Heart left ventricle (tissue), 16 donors: ENCODE data around the gene ACO1. TPM values are rescaled to one million over a fixed set of nuclear protein-coding genes. Genes with fewer than 3 reads are reported as not detected.

Experiments used
- ATAC-seq, 4 donors: fragments of 200-7000 bp; cut with Tn5 transposase; one replicate each; pipeline ENCODE4 v1.9.1; 2020 to 2022; ENCODE audit warnings: moderate library complexity in 4 of 4, mild to moderate bottlenecking in 3 of 4, moderate number of reproducible peaks in 1 of 4
- DNase-seq, 5 donors: peaks; one replicate each; pipeline ENCODE4 v3.0.0-alpha.2; 2020
- H3K27ac ChIP-seq, 12 donors: fragments of 200-600 bp; sonication (generic) in 4 of 12; one replicate each; pipeline versions ENCODE4 v1.5.0 to v1.8.0; 2016 to 2022; ENCODE audit warnings: mild to moderate bottlenecking in 2 of 12
- H3K27me3 ChIP-seq, 9 donors: fragments of 200-600 bp; sonication (generic) in 2 of 9; one replicate each; pipeline versions ENCODE4 v1.5.1 to v1.8.0; 2016 to 2022; ENCODE audit warnings: mild to moderate bottlenecking in 3 of 9
- H3K36me3 ChIP-seq, 9 donors: fragments of 200-600 bp; sonication (generic) in 2 of 9; one replicate each; pipeline versions ENCODE4 v1.5.0 to v1.8.0; 2018 to 2022; ENCODE audit warnings: mild to moderate bottlenecking in 2 of 9
- H3K4me1 ChIP-seq, 12 donors: fragments of 200-600 bp; sonication (generic) in 4 of 12; one replicate each; pipeline versions ENCODE4 v1.5.0 to v1.8.0; 2016 to 2022; ENCODE audit warnings: mild to moderate bottlenecking in 3 of 12
- H3K4me3 ChIP-seq, 12 donors: fragments of 200-600 bp; sonication (generic) in 4 of 12; one replicate each; pipeline versions ENCODE4 v1.5.0 to v1.8.0; 2017 to 2022; ENCODE audit warnings: mild to moderate bottlenecking in 9 of 12, moderate library complexity in 4 of 12
- H3K9me3 ChIP-seq, 12 donors: fragments of 200-600 bp; sonication (generic) in 4 of 12; one replicate each; pipeline versions ENCODE4 v1.5.0 to v1.8.0; 2016 to 2022; ENCODE audit warnings: mild to moderate bottlenecking in 1 of 12
- POLR2A ChIP-seq, 2 donors: fragments of 450-650 bp; IDR thresholded peaks; one replicate each; pipeline ENCODE4 v1.6.1; 2017; ENCODE audit warnings: antibody characterized with exemption in 2 of 2, mild to moderate bottlenecking in 2 of 2, moderate library complexity in 2 of 2
- WGBS, 4 donors: extraction: QIAGEN DNeasy Blood & Tissue Kit in 2 of 4; methylation state at CpG; one replicate each; pipeline versions ENCODE4 v1.1.5 to v1.1.7; 2013 to 2018; 5-methylcytosine and 5-hydroxymethylcytosine counted together
- intact Hi-C, 10 donors: fragments of 100-400 bp; cut with DNase I; formaldehyde crosslinking; loops; one replicate each; pipeline versions ENCODE4 v1.11.1 to v1.14.2; 2022
- long read RNA-seq, 3 donors: library from polyadenylated mRNA; unstranded; transcript quantifications; one replicate each; pipeline ENCODE4 v2.0.0, GENCODE V29; 2020 to 2021
- polyA plus RNA-seq, 2 donors: library from polyadenylated mRNA; stranded (reverse); fragments of 200-250 nt; gene quantifications; one replicate each; pipeline ENCODE4 v1.2.3, GENCODE V29; 2013
- total RNA-seq, 9 donors: library from RNA; depleted of rRNA in 2 of 9; stranded (reverse); fragments of >200 nt in 2 of 9; fragmentation: NEBNext Ultra II Directional in 3 of 9; extraction: Animal tissue kit (Norgen Biotek cat#: 25700) in 3 of 9; gene quantifications; one replicate each; pipeline versions ENCODE4 v1.1.0 to v1.2.4, GENCODE V29; 2016 to 2023
- TF ChIP-seq, protein P1 (sequence below), 12 donors: fragments of 200-600 bp; sonication (generic) in 4 of 12; IDR thresholded peaks; one replicate each; pipeline versions ENCODE4 v1.5.0 to v1.8.0; 2018 to 2022; ENCODE audit warnings: antibody characterized with exemption in 12 of 12, mild to moderate bottlenecking in 5 of 12
- donor health status: ischemic (EF 13 %, LVEDD 7.1; RV severe dilation, severe dysfunction).
- donor health status: healthy with polysubstance abuse.
- donor health status: DM: no; HTN: yes; CAD: no.
- donor health status: DM: no; HTN: no; CAD: no.
- donor health status: ischemic (EF 25% LVEDD 6.9; RV normal size, moderate dysfunction).
- donor health status: ischemic (EF 25% LVEDD 5.7; RV mildly dilated, moderate dysfunction).
- donor health status: healthy.
- donor health status: DM: yes; HTN: yes; CAD: no.
- donor health status: ischemic (EF 35%, LVEDD 5.7; RV mildly dilated, moderate dysfunction).
- donor health status: nonischemic (EF 11% LVEDD 7.7; RV severe dilation, severe dysfunction).
- donor health status: DM: yes; HTN: yes; CAD: no.
- donor health status: PGD.
- donor health status: ischemic (EF 29% LVEDD 5.4; RV normal size, mild dysfunction).
- donor health status: nonischemic (EF 23%, LVEDD 6.1; RV moderate dilation, normal function).

Gene ACO1
- total RNA-seq (10 to 100 TPM; 44.5 to 68.3 (median 63.3) TPM), polyA plus RNA-seq (10 to 100 TPM; 17.6 to 36.3 TPM)
- long read RNA-seq, donor 1, full-length matches to known transcripts: 143 of 172 reads
- long read RNA-seq, donor 1, partial matches to known transcripts: 21 of 172 reads
- long read RNA-seq, donor 1, other reads (novel, unspliced or antisense): 8 of 172 reads
- long read RNA-seq, donor 2, full-length matches to known transcripts: 441 of 507 reads
- long read RNA-seq, donor 2, partial matches to known transcripts: 45 of 507 reads
- long read RNA-seq, donor 2, other reads (novel, unspliced or antisense): 21 of 507 reads
- long read RNA-seq, donor 3, full-length matches to known transcripts: 136 of 157 reads
- long read RNA-seq, donor 3, partial matches to known transcripts: 16 of 157 reads
- long read RNA-seq, donor 3, other reads (novel, unspliced or antisense): 5 of 157 reads

DNA sequence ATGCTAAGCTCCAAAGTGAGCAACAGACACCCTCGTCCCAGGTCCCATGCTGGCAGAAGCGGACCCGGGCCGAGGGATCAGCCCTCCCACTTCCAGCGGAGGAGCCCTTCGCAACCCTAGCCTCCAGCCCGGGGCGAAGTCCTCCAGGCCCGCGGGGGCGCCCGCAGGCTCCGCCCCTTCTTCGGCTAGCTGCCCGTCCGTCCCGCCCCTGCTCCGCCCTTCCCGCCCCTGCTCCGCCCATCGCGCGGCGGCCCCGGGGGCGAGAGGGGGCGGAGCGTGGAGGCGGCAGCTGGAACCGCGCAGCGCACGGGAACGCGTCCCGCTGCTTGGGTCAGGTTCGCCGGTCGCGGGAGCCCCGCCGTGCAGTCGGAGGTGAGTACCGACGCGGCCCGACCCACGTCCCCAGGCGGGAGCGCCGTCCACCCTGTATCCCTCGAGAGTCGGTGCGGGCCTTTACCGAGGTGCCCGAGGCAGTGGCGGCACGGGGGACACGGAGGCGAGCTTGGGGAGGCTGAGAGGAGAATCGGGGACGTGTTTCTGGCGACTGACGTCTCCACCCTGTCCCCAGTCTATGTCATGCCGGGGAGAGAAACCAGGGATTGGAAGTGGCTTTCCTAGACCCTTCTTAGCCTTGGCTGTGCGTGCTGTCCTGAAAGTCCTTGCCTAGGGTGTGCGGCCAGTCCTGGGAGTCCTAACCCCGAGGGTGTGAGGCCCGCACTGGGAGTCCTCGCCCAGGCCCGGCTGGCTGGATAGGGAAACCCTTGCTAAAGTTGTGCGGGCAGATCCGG lies at the start of gene ACO1:
Gene ACO1 (plus strand): TSS at position 280 of the 788 bp plus-strand sequence. CDS start 20,864 bp downstream, outside the sequence.
- peak; percentile 92 to 95 (median 94) for DNase-seq
- 0 to 2% (median 1%) methylated on average over 15 to 73 of the region's 73 CpGs for WGBS, 4 donors
- no peaks in the 10 kb centered on the region for H3K27me3 ChIP-seq
- H3K36me3 ChIP-seq: peaks cover 0 to 5% (median 0%) of the 10 kb centered on the region in 9 donors
- TF ChIP-seq, protein P1, sequence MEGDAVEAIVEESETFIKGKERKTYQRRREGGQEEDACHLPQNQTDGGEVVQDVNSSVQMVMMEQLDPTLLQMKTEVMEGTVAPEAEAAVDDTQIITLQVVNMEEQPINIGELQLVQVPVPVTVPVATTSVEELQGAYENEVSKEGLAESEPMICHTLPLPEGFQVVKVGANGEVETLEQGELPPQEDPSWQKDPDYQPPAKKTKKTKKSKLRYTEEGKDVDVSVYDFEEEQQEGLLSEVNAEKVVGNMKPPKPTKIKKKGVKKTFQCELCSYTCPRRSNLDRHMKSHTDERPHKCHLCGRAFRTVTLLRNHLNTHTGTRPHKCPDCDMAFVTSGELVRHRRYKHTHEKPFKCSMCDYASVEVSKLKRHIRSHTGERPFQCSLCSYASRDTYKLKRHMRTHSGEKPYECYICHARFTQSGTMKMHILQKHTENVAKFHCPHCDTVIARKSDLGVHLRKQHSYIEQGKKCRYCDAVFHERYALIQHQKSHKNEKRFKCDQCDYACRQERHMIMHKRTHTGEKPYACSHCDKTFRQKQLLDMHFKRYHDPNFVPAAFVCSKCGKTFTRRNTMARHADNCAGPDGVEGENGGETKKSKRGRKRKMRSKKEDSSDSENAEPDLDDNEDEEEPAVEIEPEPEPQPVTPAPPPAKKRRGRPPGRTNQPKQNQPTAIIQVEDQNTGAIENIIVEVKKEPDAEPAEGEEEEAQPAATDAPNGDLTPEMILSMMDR (IDR thresholded peaks at IDR 0.05): peak in 4 of 12 donors; percentile 19 to 35 (median 32)
- peak; percentile 15 to 84 for TF ChIP-seq POLR2A (IDR thresholded peaks at IDR 0.05)
- H3K9me3 ChIP-seq: no peaks in the 10 kb centered on the region
- H3K4me1 ChIP-seq: peaks cover 0 to 37% (median 19%) of the 10 kb centered on the region in 12 donors
- peak within 1 kb of the TSS; percentile 67 to 91 (median 83) for H3K4me3 ChIP-seq
- peak; percentile 92 to 99 (median 98) for ATAC-seq
- intact Hi-C loops: loop anchor here in 8 of 10 donors (1.0 to 10.0 kb wide), 13 partner anchors 32 to 588 kb away; partner anchors contain the start of genes RIGI (in 4 of the 8), NDUFB6 (in 2 of the 8), SMIM27 (in 1 of the 8) and TOPORS (in 1 of the 8)
- H3K27ac ChIP-seq: peak within 1 kb of the TSS; percentile 52 to 93 (median 82)

GRCh38 chr9:32334916-32335895 lies 49.2 kb upstream of the ACO1 start:
- Histone ChIP-seq H3K9me3 (peaks cover 0 to 3% (median 0%) of the 10 kb centered on the region in 12 donors), H3K36me3 (no peaks in the 10 kb centered on the region), H3K27me3 (peaks cover 0 to 3% (median 0%) of the 10 kb centered on the region in 9 donors), H3K4me3 (no peak overlapping the region), H3K27ac (no peak overlapping the region), H3K4me1 (no peaks in the 10 kb centered on the region)
- no peak for DNase-seq
- TF ChIP-seq POLR2A (IDR thresholded peaks at IDR 0.05): no peak
- TF ChIP-seq, protein P1 (IDR thresholded peaks at IDR 0.05): no peak
- WGBS, 4 donors: 73 to 86% (median 81%) methylated on average over 6 of the region's 6 CpGs
- ATAC-seq: no peak
- intact Hi-C loops: no loop called here

GRCh38 chr9:32339424-32339823 lies 45.0 kb upstream of the ACO1 start:
- Histone ChIP-seq H3K27ac (no peak overlapping the region), H3K36me3 (no peaks in the 10 kb centered on the region), H3K9me3 (no peaks in the 10 kb centered on the region), H3K4me3 (no peak overlapping the region), H3K27me3 (peaks cover 0 to 3% (median 0%) of the 10 kb centered on the region in 9 donors), H3K4me1 (no peaks in the 10 kb centered on the region)
- ATAC-seq (no peak), DNase-seq (no peak)
- TF ChIP-seq POLR2A (IDR thresholded peaks at IDR 0.05): no peak
- TF ChIP-seq, protein P1 (IDR thresholded peaks at IDR 0.05): no peak
- intact Hi-C loops: no loop called here
- 68 to 85% (median 76%) methylated on average over 2 of the region's 2 CpGs for WGBS, 4 donors
